IMR-90 (cell line): ENCODE measurements around the gene DNM2. TPM values are rescaled to one million over a fixed set of nuclear protein-coding genes. Genes with fewer than 3 reads are reported as not detected.

Experiments used
- ATAC-seq: fragments of 200-7000 bp; cut with Tn5 transposase; 2 replicates; pipeline ENCODE4 v1.9.1; 2020; ENCODE audit warnings: low read depth, mild to moderate bottlenecking, moderate library complexity
- BruUV-seq: library from RNA; stranded (reverse); fragments of 400-500 nt; replicated peaks from 2 replicates; lab custom pipeline; 2021; lab: Mats Ljungman, UMichigan
- CTCF ChIA-PET: fragments of 300-600 bp; formaldehyde crosslinking; extraction: SDS; loops from one replicate; lab custom pipeline; 2021; ENCODE audit warnings: antibody characterized with exemption; lab: Yijun Ruan, JAX
- POLR2A ChIA-PET: fragments of 300-600 bp; sonication (Branson Sonifier 250); formaldehyde crosslinking; loops from one replicate; lab custom pipeline; 2022; ENCODE audit warnings: antibody characterized with exemption; ENCODE audit not compliant: unreplicated experiment; lab: Charles Lee
- DNase-seq: peaks from one replicate; pipeline ENCODE4 v3.0.0; 2013
- H2AFZ ChIP-seq: replicated peaks from 2 replicates; pipeline ENCODE3; 2013; ENCODE audit warnings: low read length, mild to moderate bottlenecking; ENCODE audit not compliant: poor library complexity
- H2AK5ac ChIP-seq: 2 replicates; pipeline ENCODE4 v1.6.1; 2013; ENCODE audit warnings: low read depth, low read length, inconsistent platforms
- H2AK9ac ChIP-seq: replicated peaks from 2 replicates; pipeline ENCODE3; 2013; ENCODE audit warnings: mild to moderate bottlenecking, low read depth, low read length, moderate library complexity; ENCODE audit not compliant: poor library complexity
- H2BK120ac ChIP-seq: 2 replicates; pipeline ENCODE4 v1.6.1; 2013; ENCODE audit warnings: low read depth, low read length, inconsistent platforms
- H2BK15ac ChIP-seq: 3 replicates; pipeline ENCODE4 v1.6.1; 2013; ENCODE audit warnings: low read depth, low read length, inconsistent platforms
- H2BK20ac ChIP-seq: 2 replicates; pipeline ENCODE4 v1.6.1; 2013; ENCODE audit warnings: low read depth, mild to moderate bottlenecking, inconsistent platforms, low read length, moderate library complexity
- H2BK5ac ChIP-seq: 2 replicates; pipeline ENCODE4 v1.6.1; 2013; ENCODE audit warnings: mild to moderate bottlenecking, low read depth, low read length, inconsistent platforms; ENCODE audit not compliant: poor library complexity, severe bottlenecking
- H3K14ac ChIP-seq: replicated peaks from 2 replicates; pipeline ENCODE4 v1.6.1; 2013; ENCODE audit warnings: low read depth, low read length, inconsistent platforms
- H3K18ac ChIP-seq: 2 replicates; pipeline ENCODE4 v1.6.1; 2013; ENCODE audit warnings: low read depth, low read length, control low read depth
- H3K23ac ChIP-seq: 2 replicates; pipeline ENCODE4 v1.6.1; 2013; ENCODE audit warnings: low read depth, low read length, inconsistent platforms
- H3K27ac ChIP-seq: 2 replicates; pipeline ENCODE4 v1.5.1; 2013; ENCODE audit warnings: mild to moderate bottlenecking, control low read depth, low read length; ENCODE audit not compliant: insufficient read depth
- H3K27me3 ChIP-seq: 2 replicates; pipeline ENCODE4 v1.6.1; 2013; ENCODE audit warnings: low read length; ENCODE audit not compliant: control insufficient read depth, insufficient read depth
- H3K36me3 ChIP-seq: 2 replicates; pipeline ENCODE4 v1.6.1; 2013; ENCODE audit warnings: low read length, mixed read lengths; ENCODE audit not compliant: control insufficient read depth, insufficient read depth
- H3K4ac ChIP-seq: 2 replicates; pipeline ENCODE4 v1.6.1; 2013; ENCODE audit warnings: low read depth, low read length, inconsistent platforms
- H3K4me1 ChIP-seq: 2 replicates; pipeline ENCODE4 v1.6.1; 2013; ENCODE audit warnings: low read length, mixed read lengths; ENCODE audit not compliant: control insufficient read depth, insufficient read depth
- H3K4me2 ChIP-seq: 2 replicates; pipeline ENCODE4 v1.6.1; 2013; ENCODE audit warnings: low read depth, mild to moderate bottlenecking, control low read depth, low read length, moderate library complexity
- H3K4me3 ChIP-seq: 2 replicates; pipeline ENCODE4 v1.5.1; 2013; ENCODE audit warnings: low read depth, mild to moderate bottlenecking, control low read depth, low read length, moderate library complexity; ENCODE audit not compliant: insufficient read depth
- H3K56ac ChIP-seq: 2 replicates; pipeline ENCODE4 v1.6.1; 2013; ENCODE audit warnings: low read length, inconsistent platforms; ENCODE audit not compliant: insufficient read depth; ENCODE audit errors: extremely low read depth
- H3K79me1 ChIP-seq, 2 experiments: 2 replicates each; pipeline ENCODE4 v1.6.1; 2013; ENCODE audit warnings: low read length in 2 of 2, inconsistent platforms in 1 of 2, low read depth in 1 of 2
- H3K9ac ChIP-seq: 2 replicates; pipeline ENCODE4 v1.6.1; 2013; ENCODE audit warnings: low read depth, low read length, control low read depth
- H3K9me1 ChIP-seq: 2 replicates; pipeline ENCODE4 v1.6.1; 2013; ENCODE audit warnings: low read length, inconsistent platforms; ENCODE audit not compliant: insufficient read depth
- H3K9me3 ChIP-seq: 2 replicates; pipeline ENCODE4 v1.6.1; 2013; ENCODE audit warnings: low read length; ENCODE audit not compliant: control insufficient read depth, insufficient read depth
- H4K20me1 ChIP-seq: 2 replicates; pipeline ENCODE4 v1.6.1; 2013; ENCODE audit warnings: low read length, inconsistent platforms; ENCODE audit not compliant: insufficient read depth
- H4K5ac ChIP-seq: 2 replicates; pipeline ENCODE4 v1.6.1; 2013; ENCODE audit warnings: mild to moderate bottlenecking, low read depth, low read length, control low read depth
- H4K8ac ChIP-seq, 2 experiments: 2 replicates each; pipeline ENCODE4 v1.6.1; 2013; ENCODE audit warnings: low read depth in 2 of 2, low read length in 2 of 2, control low read depth in 1 of 2, inconsistent platforms in 1 of 2
- H4K91ac ChIP-seq: 2 replicates; pipeline ENCODE4 v1.6.1; 2013; ENCODE audit warnings: low read depth, low read length, inconsistent platforms; ENCODE audit not compliant: insufficient read depth
- BHLHE40 ChIP-seq: fragments of 150-350 bp; IDR thresholded peaks from 2 replicates; pipeline ENCODE4 v1.6.1; 2016; ENCODE audit warnings: mild to moderate bottlenecking, low read depth, low read length
- CEBPB ChIP-seq: IDR thresholded peaks from 2 replicates; pipeline ENCODE4 v1.6.1; 2012; ENCODE audit warnings: low read depth, low read length, improper control_type of control experiment
- CHD1 ChIP-seq: IDR thresholded peaks from 2 replicates; pipeline ENCODE4 v1.6.1; 2012; ENCODE audit warnings: low read depth, low read length, improper control_type of control experiment
- CTCF ChIP-seq: conservative IDR thresholded peaks from 2 replicates; pipeline ENCODE4 v1.5.1; 2012; ENCODE audit warnings: mild to moderate bottlenecking, low read depth, low read length, improper control_type of control experiment
- ELK1 ChIP-seq: fragments of 150-350 bp; IDR thresholded peaks from 2 replicates; pipeline ENCODE4 v1.6.1; 2016; ENCODE audit warnings: low read depth, mild to moderate bottlenecking, low read length, moderate library complexity, borderline replicate concordance
- FOS ChIP-seq: fragments of 150-350 bp; IDR thresholded peaks from 2 replicates; pipeline ENCODE4 v1.6.1; 2016; ENCODE audit warnings: low read depth, low read length
- MAFK ChIP-seq: IDR thresholded peaks from 2 replicates; pipeline ENCODE4 v1.6.1; 2012; ENCODE audit warnings: low read depth, low read length, improper control_type of control experiment
- MAZ ChIP-seq: IDR thresholded peaks from 2 replicates; pipeline ENCODE4 v1.6.1; 2012; ENCODE audit warnings: low read depth, mild to moderate bottlenecking, low read length, improper control_type of control experiment, moderate library complexity, borderline replicate concordance
- MXI1 ChIP-seq: IDR thresholded peaks from 2 replicates; pipeline ENCODE4 v1.6.1; 2012; ENCODE audit warnings: low read depth, mild to moderate bottlenecking, low read length, moderate library complexity, borderline replicate concordance
- NFE2L2 ChIP-seq: fragments of 150-350 bp; IDR thresholded peaks from 2 replicates; pipeline ENCODE4 v1.6.1; 2016; ENCODE audit warnings: low read depth, mild to moderate bottlenecking, low read length
- POLR2A ChIP-seq: IDR thresholded peaks from 2 replicates; pipeline ENCODE4 v1.6.1; 2012; ENCODE audit warnings: mild to moderate bottlenecking, low read depth, low read length
- RAD21 ChIP-seq: IDR thresholded peaks from 2 replicates; pipeline ENCODE4 v1.6.1; 2012; ENCODE audit warnings: low read length, improper control_type of control experiment
- RCOR1 ChIP-seq: IDR thresholded peaks from 2 replicates; pipeline ENCODE4 v1.6.1; 2012; ENCODE audit warnings: mild to moderate bottlenecking, low read length, improper control_type of control experiment; ENCODE audit not compliant: insufficient replicate concordance
- RFX5 ChIP-seq: IDR thresholded peaks from 2 replicates; pipeline ENCODE4 v1.8.0; 2012; ENCODE audit warnings: low read depth, mild to moderate bottlenecking, low read length, moderate library complexity
- SMC3 ChIP-seq: fragments of 150-350 bp; IDR thresholded peaks from 2 replicates; pipeline ENCODE4 v1.6.1; 2016; ENCODE audit warnings: low read depth, mild to moderate bottlenecking, antibody characterized with exemption, low read length, moderate library complexity
- USF2 ChIP-seq: fragments of 150-350 bp; IDR thresholded peaks from 2 replicates; pipeline ENCODE4 v1.6.1; 2017; ENCODE audit warnings: mild to moderate bottlenecking, antibody characterized with exemption, low read length, low read depth
- WGBS, 2 experiments: methylation state at CpG; one replicate each; pipeline versions ENCODE4 v1.1.5 to v1.1.7; 2013; ENCODE audit warnings: missing lambda C conversion rate in 2 of 2; ENCODE audit not compliant: insufficient read length in 1 of 2; ENCODE audit errors: extremely low coverage in 2 of 2; 5-methylcytosine and 5-hydroxymethylcytosine counted together
- dilution Hi-C: fragments of 300-500 bp; cut with HindIII; formaldehyde crosslinking; loops from one replicate; pipeline ENCODE4 v1.14.3; 2018; ENCODE audit warnings: low sequenced_read_pairs; ENCODE audit not compliant: unreplicated experiment
- in situ Hi-C: fragments of 300-500 bp; cut with MboI; formaldehyde crosslinking; loops from 3 replicates; pipeline ENCODE4 v1.14.3; 2019; ENCODE audit warnings: low sequenced_read_pairs, inconsistent platforms, mixed read lengths
- intact Hi-C: fragments of 100-400 bp; cut with micrococcal nuclease; formaldehyde crosslinking; loops from 2 replicates; pipeline ENCODE4 v1.10.0; 2022
- polyA plus RNA-seq, 3 experiments: library from polyadenylated mRNA; depleted of rRNA; stranded (reverse); fragments of >200 nt; gene quantifications; 2 replicates each; pipeline ENCODE4 v1.2.3, GENCODE V29; 2012; ENCODE audit warnings: low replicate concordance in 1 of 3
- total RNA-seq: library from RNA; depleted of rRNA; stranded (reverse); fragments of >200 nt; gene quantifications from 2 replicates; pipeline ENCODE4 v1.2.3, GENCODE V29; 2012

DNM2 gene
- total and polyA plus RNA-seq, 2 of the 4 experiments (the other 2 are of a cell fraction), result 55.6 to 74.2 TPM

- CTCF ChIA-PET, result interaction anchor here (0.6 kb wide), 1 partner anchor 26 kb away, joined by 3 read pairs; no protein-coding TSS in a partner anchor
Measured at GRCh38 chr19:10744801-10745293, 27.0 kb downstream of the DNM2 start.

More at GRCh38 chr19:10744801-10745293, 27.0 kb downstream of the DNM2 start:
- Histone ChIP-seq H3K27ac (no peak overlapping the region), H3K9me1 (peaks cover 26% of the 10 kb centered on the region), H2BK15ac (no peak overlapping the region), H3K4me2 (no peak overlapping the region), H4K20me1 (peaks cover 78% of the 10 kb centered on the region), H3K4me3 (no peak overlapping the region), H3K9ac (no peak overlapping the region), H3K18ac (no peak overlapping the region), H2AFZ (no peak overlapping the region), H3K4me1 (peaks cover 10% of the 10 kb centered on the region), H3K23ac (no peak overlapping the region), H3K36me3 (no peaks in the 10 kb centered on the region), H4K5ac (no peak overlapping the region), H3K27me3 (no peaks in the 10 kb centered on the region), H3K4ac (no peak overlapping the region), H3K9me3 (no peaks in the 10 kb centered on the region), H2AK5ac (no peak overlapping the region), H3K14ac (no peak overlapping the region), H4K91ac (no peak overlapping the region), H2AK9ac (no peak overlapping the region), H2BK5ac (no peak overlapping the region), H3K79me1 (peaks cover 12 to 81% of the 10 kb centered on the region in 2 experiments; a peak in 3 of 4 replicates), H2BK20ac (no peak overlapping the region), H4K8ac (no peak overlapping the region), H2BK120ac (no peak overlapping the region), H3K56ac (no peak overlapping the region)
- intact Hi-C loops (no loop called here), dilution Hi-C loops (no loop called here), in situ Hi-C loops (no loop called here)
- DNase-seq, result no peak
- no peak for ATAC-seq
- no TSS peak for BruUV-seq
- WGBS, 2 experiments, result 77% methylated on average over 12 of the region's 12 CpGs; no CpG with 5 or more reads in 1 of the 2 experiments
- POLR2A ChIA-PET, result no interaction called here
- no peak for TF ChIP-seq NFE2L2
- no peak for TF ChIP-seq MXI1
- no peak for TF ChIP-seq FOS
- TF ChIP-seq CHD1, result no peak
- TF ChIP-seq RFX5, result no peak
- TF ChIP-seq MAFK, result no peak
- no peak for TF ChIP-seq RCOR1
- no peak for TF ChIP-seq USF2
- TF ChIP-seq CTCF, result no peak
- no peak for TF ChIP-seq POLR2A
- no peak for TF ChIP-seq ELK1
- TF ChIP-seq SMC3, result no peak
- no peak for TF ChIP-seq CEBPB
- TF ChIP-seq RAD21, result no peak
- TF ChIP-seq BHLHE40, result no peak
- TF ChIP-seq MAZ, result no peak
